Measurements from ENCODE around the gene SHPK.

DNA sequence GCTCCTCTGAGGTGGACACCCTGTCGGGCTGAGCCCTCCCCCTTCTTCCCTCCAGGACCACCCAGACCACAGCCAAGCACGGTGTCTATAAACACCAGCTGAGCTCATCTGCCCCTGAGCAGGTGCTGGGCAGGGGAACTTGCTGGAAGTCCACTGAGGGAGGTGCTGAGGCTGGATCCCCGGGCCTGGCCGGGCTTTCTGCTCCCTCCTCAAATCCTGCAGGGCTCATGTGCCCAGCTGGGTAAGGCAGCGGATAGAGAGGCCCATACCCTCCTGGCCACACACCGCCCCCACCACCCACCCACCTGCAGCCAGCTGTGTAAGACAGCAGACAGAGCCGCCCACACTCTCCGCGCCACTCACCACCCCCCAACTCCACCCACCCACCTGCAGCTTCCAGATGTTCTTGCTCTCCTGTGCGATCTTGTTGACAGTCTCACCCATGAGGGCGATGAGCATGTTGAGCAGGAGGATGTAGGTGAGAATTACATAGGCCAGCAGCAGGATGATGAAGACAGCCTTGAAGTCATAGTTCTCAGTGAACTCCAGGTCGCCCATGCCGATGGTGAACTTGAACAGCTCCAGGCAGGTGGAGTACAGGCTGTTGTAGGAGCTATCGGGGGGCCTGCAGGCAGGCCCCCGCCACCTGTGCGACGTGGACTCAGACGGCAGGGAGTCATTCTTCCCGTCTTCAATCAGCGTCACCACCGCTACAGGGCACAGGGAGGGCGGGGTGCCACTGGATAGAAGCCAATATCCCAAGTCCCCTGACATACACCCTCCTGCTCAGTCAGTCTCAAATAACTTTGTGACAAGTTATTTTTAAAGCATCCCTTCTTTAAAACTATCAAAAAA, 62.6 kb downstream of the SHPK start:
- TF ChIP-seq POLR2AphosphoS5 (IDR thresholded peaks at IDR 0.05; ENCODE audit: borderline replicate concordance, low read depth, low read length) (no peak), EZH2 (IDR thresholded peaks at IDR 0.05) (no peak), FOXP2 (optimal IDR thresholded peaks at IDR 0.05; ENCODE audit: control extremely low read depth, extremely low read length, insufficient read depth) (no peak)
